Naive thymus-derived CD4-positive, alpha-beta T cell (primary cell): Measurements from ENCODE around the gene NDUFA13. TPM values are rescaled to one million over a fixed set of nuclear protein-coding genes. Genes with fewer than 3 reads are reported as not detected.

ENCODE experiments used
- ATAC-seq: fragments of 150-1000 bp; cut with Tn5 transposase; 2 replicates; pipeline ENCODE4 v1.10.0; 2021; ENCODE audit warnings: mild to moderate bottlenecking, moderate library complexity
- CTCF ChIA-PET: fragments of 350-600 bp; sonication (Branson Sonifier 250); formaldehyde crosslinking; loops from one replicate; lab custom pipeline; 2021; ENCODE audit warnings: antibody characterized with exemption; lab: Charles Lee
- POLR2A ChIA-PET: fragments of 350-600 bp; sonication (Branson Sonifier 250); formaldehyde crosslinking; loops from one replicate; lab custom pipeline; 2021; ENCODE audit warnings: antibody characterized with exemption, inconsistent platforms; lab: Charles Lee
- DNase-seq, 9 donors: peaks; one replicate each; pipeline versions ENCODE4 v3.0.0 to v3.0.0-alpha.2; 2020 to 2022; ENCODE audit warnings: mixed read lengths in 1 of 9
- H3K27ac ChIP-seq: one replicate; pipeline ENCODE4 v1.7.0; 2013; ENCODE audit warnings: mild to moderate bottlenecking, low read depth, low read length, moderate library complexity
- H3K27me3 ChIP-seq, 2 donors: one replicate each; pipeline ENCODE4 v1.7.0; 2013; ENCODE audit warnings: low read length in 2 of 2, mild to moderate bottlenecking in 2 of 2, moderate library complexity in 2 of 2; ENCODE audit not compliant: control insufficient read depth in 2 of 2, insufficient read depth in 2 of 2
- H3K36me3 ChIP-seq, 3 experiments: 1 replicate in 2 of 3; 2 replicates in 1 of 3; pipeline ENCODE4 v1.7.0; 2013; ENCODE audit warnings: low read length in 3 of 3, mild to moderate bottlenecking in 3 of 3, moderate library complexity in 1 of 3; ENCODE audit not compliant: insufficient read depth in 3 of 3, control insufficient read depth in 2 of 3
- H3K4me1 ChIP-seq, 2 donors: one replicate each; pipeline ENCODE4 v1.7.0; 2013; ENCODE audit warnings: low read length in 2 of 2, mild to moderate bottlenecking in 2 of 2, moderate library complexity in 1 of 2; ENCODE audit not compliant: control insufficient read depth in 2 of 2, insufficient read depth in 2 of 2
- H3K4me3 ChIP-seq: 2 replicates; pipeline ENCODE4 v1.7.0; 2013; ENCODE audit warnings: mild to moderate bottlenecking, low read length
- H3K9me3 ChIP-seq, 3 experiments: 1 replicate in 2 of 3; 2 replicates in 1 of 3; pipeline ENCODE4 v1.7.0; 2013; ENCODE audit warnings: low read length in 3 of 3; ENCODE audit not compliant: control insufficient read depth in 2 of 3
- H3K27ac Mint-ChIP-seq, 9 donors: one replicate each; pipeline ENCODE4 v1.8.0; 2020 to 2022; ENCODE audit warnings: mixed read lengths in 9 of 9, mild to moderate bottlenecking in 8 of 9, moderate library complexity in 5 of 9, inconsistent platforms in 2 of 9
- H3K27me3 Mint-ChIP-seq, 5 donors: one replicate each; pipeline ENCODE4 v1.8.0; 2021 to 2022; ENCODE audit warnings: mixed read lengths in 5 of 5, mild to moderate bottlenecking in 1 of 5
- H3K36me3 Mint-ChIP-seq, 5 donors: one replicate each; pipeline ENCODE4 v1.8.0; 2020 to 2022; ENCODE audit warnings: mixed read lengths in 5 of 5, mild to moderate bottlenecking in 3 of 5, inconsistent platforms in 1 of 5
- H3K4me1 Mint-ChIP-seq, 7 donors: one replicate each; pipeline ENCODE4 v1.8.0; 2020 to 2022; ENCODE audit warnings: mixed read lengths in 7 of 7, mild to moderate bottlenecking in 3 of 7, inconsistent platforms in 1 of 7
- H3K4me3 Mint-ChIP-seq, 10 donors: one replicate each; pipeline ENCODE4 v1.8.0; 2020 to 2022; ENCODE audit warnings: mild to moderate bottlenecking in 10 of 10, mixed read lengths in 10 of 10, moderate library complexity in 6 of 10, inconsistent platforms in 2 of 10
- H3K9me3 Mint-ChIP-seq, 11 donors: one replicate each; pipeline ENCODE4 v1.8.0; 2020 to 2022; ENCODE audit warnings: mixed read lengths in 11 of 11, mild to moderate bottlenecking in 4 of 11, inconsistent platforms in 1 of 11, moderate library complexity in 1 of 11
- intact Hi-C, 2 donors: fragments of 100-400 bp; cut with micrococcal nuclease; formaldehyde crosslinking; loops; one replicate each; pipeline ENCODE4 v1.15.1; 2023
- polyA plus RNA-seq, 2 donors: library from polyadenylated mRNA; unstranded; fragments of 300-500 nt; fragmentation: Illumina TruSeq; gene quantifications; one replicate each; pipeline ENCODE4 v1.2.3, GENCODE V29; 2021
- total RNA-seq, 6 experiments: library from RNA in 5 of 6; stranded (reverse) in 5 of 6; gene quantifications; 1 replicate in 5 of 6; 2 replicates in 1 of 6; pipeline ENCODE4 v1.2.3 and lab custom pipeline; 2021 to 2026

NDUFA13 gene
- total and polyA plus RNA-seq, 7 experiments from 2014 or later, result 172 to 380 (median 198) TPM

DNA sequence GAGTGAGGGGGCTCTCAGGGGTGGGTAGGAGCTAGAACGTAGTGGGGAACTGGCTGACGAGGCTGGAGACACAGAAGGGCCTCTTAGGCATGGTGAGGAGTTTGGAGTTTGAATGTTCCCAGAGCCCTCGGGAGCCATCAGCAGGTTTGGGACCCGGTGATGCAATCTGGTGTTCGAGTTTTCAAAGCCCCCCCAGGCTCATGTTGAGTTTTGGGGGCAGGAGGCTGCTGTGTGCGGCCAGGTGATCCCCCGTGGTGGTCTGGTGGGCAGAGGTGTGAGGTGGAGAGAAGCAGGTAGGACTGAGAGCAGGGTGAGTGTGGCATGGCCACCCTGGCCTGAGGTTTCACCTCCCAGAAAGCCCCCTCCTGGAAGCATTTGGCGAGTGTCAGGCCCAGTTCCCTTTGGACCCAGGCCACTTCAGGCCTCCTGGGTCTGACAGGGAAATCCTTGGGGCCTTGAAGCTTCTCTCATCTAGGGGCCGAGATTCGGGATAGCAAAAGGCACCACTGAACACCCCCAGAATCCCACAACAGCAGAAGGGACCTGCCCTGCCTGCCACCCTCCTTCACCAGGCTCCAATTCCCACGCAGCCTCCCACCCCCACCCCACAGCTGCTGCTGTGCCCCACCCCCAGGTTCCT lies 13.9 kb downstream of the NDUFA13 start:
- POLR2A ChIA-PET, result interaction anchor here (1.3 to 1.4 kb wide), 2 partner anchors 14 to 114 kb away, joined by 3 read pairs; partner anchors contain the start of genes GMIP and NDUFA13
- peaks cover 0 to 4% (median 0%) of the 10 kb centered on the region in 11 donors for H3K9me3 Mint-ChIP-seq
- H3K27me3 ChIP-seq, result no peaks in the 10 kb centered on the region
- no peak overlapping the region for H3K4me3 Mint-ChIP-seq
- intact Hi-C loops, result loop anchor here in 1 of 2 donors (5.0 kb wide), 1 partner anchor 97 kb away; the partner anchor contains the start of gene LPAR2
- no peaks in the 10 kb centered on the region for H3K9me3 ChIP-seq
- DNase-seq (no peak), ATAC-seq (no peak)
- no peak overlapping the region for H3K4me3 ChIP-seq
- H3K4me1 ChIP-seq, result peaks cover 3 to 9% of the 10 kb centered on the region in 2 donors
- CTCF ChIA-PET, result interaction anchor here (0.5 to 1.3 kb wide), 2 partner anchors 114 to 1846 kb away, joined by 3 to 4 read pairs; no protein-coding TSS in a partner anchor
- no peaks in the 10 kb centered on the region for H3K27me3 Mint-ChIP-seq
- peak overlapping the region in 2 of 9 donors; percentile 21 to 52 for H3K27ac Mint-ChIP-seq
- H3K27ac ChIP-seq, result no peak overlapping the region
- peaks cover 8 to 17% (median 16%) of the 10 kb centered on the region in 7 donors for H3K4me1 Mint-ChIP-seq
- peaks cover 0 to 41% (median 3%) of the 10 kb centered on the region in 3 experiments for H3K36me3 ChIP-seq
- peaks cover 0 to 4% (median 0%) of the 10 kb centered on the region in 5 donors for H3K36me3 Mint-ChIP-seq

DNA sequence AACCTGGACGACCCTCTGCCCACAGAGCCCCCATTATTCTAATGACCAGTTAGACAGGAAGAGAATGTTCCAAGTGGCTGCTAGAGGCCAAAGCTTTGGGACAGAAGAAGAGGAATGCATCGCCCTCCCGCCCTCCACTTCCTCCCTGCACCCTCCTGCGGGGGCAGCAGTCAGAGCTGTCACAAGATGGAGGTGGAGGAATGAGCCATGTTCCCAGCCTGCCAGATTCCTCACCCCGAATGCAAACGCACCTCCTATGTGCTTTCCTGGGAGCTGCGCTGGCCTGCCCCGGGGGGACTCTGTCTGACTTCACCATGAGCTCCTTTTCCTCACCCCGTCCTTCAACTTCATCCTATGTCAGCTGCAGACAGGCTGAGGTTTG lies 14.4 kb downstream of the NDUFA13 start:
- Histone ChIP-seq H3K27me3 (no peaks in the 10 kb centered on the region), H3K27ac (no peak overlapping the region), H3K36me3 (peaks cover 0 to 38% (median 3%) of the 10 kb centered on the region in 3 experiments), H3K4me1 (peaks cover 3 to 9% of the 10 kb centered on the region in 2 donors), H3K4me3 (no peak overlapping the region), H3K9me3 (no peaks in the 10 kb centered on the region)
- H3K27me3 Mint-ChIP-seq, result no peaks in the 10 kb centered on the region
- POLR2A ChIA-PET, result interaction anchor here (1.7 kb wide), 1 partner anchor 24 kb away, joined by 11 read pairs; no protein-coding TSS in a partner anchor
- no peak for ATAC-seq
- peaks cover 0 to 4% (median 0%) of the 10 kb centered on the region in 11 donors for H3K9me3 Mint-ChIP-seq
- CTCF ChIA-PET, result interaction anchor here (2.4 to 3.1 kb wide), 3 partner anchors 24 to 138 kb away, joined by 7 to 25 read pairs (median 24); partner anchors contain the start of genes GMIP and ZNF101
- H3K27ac Mint-ChIP-seq, result peak overlapping the region in 5 of 9 donors; percentile 21 to 68 (median 41)
- peaks cover 8 to 17% (median 16%) of the 10 kb centered on the region in 7 donors for H3K4me1 Mint-ChIP-seq
- intact Hi-C loops, result loop anchor here in 1 of 2 donors (5.0 kb wide), 1 partner anchor 97 kb away; the partner anchor contains the start of gene LPAR2
- no peak overlapping the region for H3K4me3 Mint-ChIP-seq
- H3K36me3 Mint-ChIP-seq, result peaks cover 0 to 4% (median 0%) of the 10 kb centered on the region in 5 donors
- no peak for DNase-seq

DNA sequence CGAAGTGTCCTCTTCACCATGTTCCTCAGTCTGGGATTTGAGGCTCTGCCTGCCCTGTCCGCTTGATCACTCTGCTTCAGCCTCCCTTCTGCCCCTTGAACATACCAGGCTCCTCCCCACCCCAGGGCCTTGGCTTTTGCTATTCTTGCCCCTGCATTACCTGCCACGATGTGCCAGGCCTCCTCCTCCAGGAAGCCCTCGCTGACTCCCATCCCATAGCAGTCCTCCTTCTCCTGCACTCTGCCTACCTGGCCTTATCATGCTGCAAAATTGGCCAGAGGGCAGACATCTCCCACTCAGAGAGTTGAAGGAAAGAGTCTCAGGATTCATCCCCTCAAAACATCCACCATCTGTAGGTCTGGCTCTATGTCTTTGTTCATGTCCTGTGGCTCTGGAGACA lies 14.9 kb downstream of the NDUFA13 start:
- no peaks in the 10 kb centered on the region for H3K27me3 ChIP-seq
- ATAC-seq (no peak), DNase-seq (no peak)
- Mint-ChIP-seq H3K4me1 (peaks cover 8 to 17% (median 16%) of the 10 kb centered on the region in 7 donors), H3K36me3 (peaks cover 0 to 4% (median 0%) of the 10 kb centered on the region in 5 donors), H3K9me3 (peaks cover 0 to 4% (median 0%) of the 10 kb centered on the region in 11 donors), H3K27ac (peak overlapping the region in 7 of 9 donors; percentile 24 to 79 (median 63)), H3K4me3 (no peak overlapping the region), H3K27me3 (no peaks in the 10 kb centered on the region)
- no peaks in the 10 kb centered on the region for H3K9me3 ChIP-seq
- intact Hi-C loops, result loop anchor here in 1 of 2 donors (5.0 kb wide), 1 partner anchor 96 kb away; the partner anchor contains the start of gene LPAR2
- no peak overlapping the region for H3K4me3 ChIP-seq
- peaks cover 0 to 38% (median 3%) of the 10 kb centered on the region in 3 experiments for H3K36me3 ChIP-seq
- CTCF ChIA-PET, result interaction anchor here (0.6 to 3.1 kb wide), 5 partner anchors 15 to 264 kb away, joined by 4 to 25 read pairs (median 7); partner anchors contain the start of genes GMIP, NDUFA13 and ZNF101
- peaks cover 3 to 9% of the 10 kb centered on the region in 2 donors for H3K4me1 ChIP-seq
- H3K27ac ChIP-seq, result no peak overlapping the region
- POLR2A ChIA-PET, result interaction anchor here (0.6 to 2.7 kb wide), 5 partner anchors 23 to 240 kb away, joined by 4 to 21 read pairs (median 5); partner anchors contain the start of gene ZNF101

DNA sequence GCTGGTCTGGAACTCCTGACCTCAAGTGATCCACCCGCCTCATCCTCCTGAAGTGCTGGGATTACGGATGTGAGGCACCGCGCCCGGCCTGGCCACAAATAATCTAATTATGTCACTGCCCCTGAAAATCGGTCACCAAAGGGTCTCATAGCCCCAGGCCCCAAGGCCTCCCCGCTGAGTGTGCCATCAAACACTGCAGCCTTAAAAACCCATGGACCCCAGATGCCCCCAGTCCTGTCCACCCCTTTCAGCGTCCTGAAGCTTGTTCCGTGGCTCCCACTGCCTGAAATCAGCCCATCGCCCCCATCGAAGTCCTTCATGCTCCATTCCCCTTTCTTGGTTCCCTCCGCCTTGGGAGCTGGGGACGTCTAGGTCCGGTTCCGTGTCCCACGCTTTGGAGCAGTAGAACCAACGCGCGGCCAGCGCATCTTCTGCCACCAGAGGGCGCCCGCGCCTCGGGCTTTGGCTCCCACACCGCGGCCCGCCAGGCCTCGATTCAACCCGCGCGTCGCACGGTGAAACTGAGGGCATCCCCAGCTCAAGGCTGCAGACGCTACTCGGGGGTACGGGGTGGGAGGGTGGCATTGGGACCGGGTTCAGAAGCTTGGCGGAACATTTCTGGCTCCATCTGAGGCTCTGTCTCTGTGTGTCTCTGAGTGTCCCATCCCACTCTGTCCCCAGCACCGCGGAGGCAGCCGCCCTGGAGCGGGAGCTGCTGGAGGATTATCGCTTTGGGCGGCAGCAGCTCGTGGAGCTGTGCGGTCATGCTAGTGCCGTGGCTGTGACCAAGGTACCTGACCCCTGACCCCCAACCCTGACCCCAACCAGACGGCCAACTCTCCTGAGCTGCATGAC lies 16.2 kb downstream of the NDUFA13 start:
- H3K9me3 Mint-ChIP-seq, result peaks cover 0 to 4% (median 0%) of the 10 kb centered on the region in 11 donors
- DNase-seq (peak; percentile 69 to 93 (median 84)), ATAC-seq (peak; percentile 90)
- H3K27me3 ChIP-seq, result no peaks in the 10 kb centered on the region
- no peak overlapping the region for H3K27ac ChIP-seq
- H3K27ac Mint-ChIP-seq, result peak overlapping the region in 8 of 9 donors; percentile 33 to 84 (median 76)
- ChIA-PET POLR2A (interaction anchor here (0.5 to 3.2 kb wide), 15 partner anchors 10 to 335 kb away, joined by 3 to 21 read pairs (median 3); partner anchors contain the start of genes GMIP, ZNF101 and ZNF14), CTCF (interaction anchor here (0.5 to 3.1 kb wide), 27 partner anchors 9 to 853 kb away, joined by 3 to 25 read pairs (median 4); partner anchors contain the start of genes GMIP and ZNF101)
- intact Hi-C loops, result loop anchor here (1.0 to 5.0 kb wide), 5 partner anchors 23 to 244 kb away; partner anchors contain the start of genes GMIP (in 2 of the 2) and LPAR2 (in 1 of the 2)
- H3K36me3 ChIP-seq, result peaks cover 0 to 25% (median 3%) of the 10 kb centered on the region in 3 experiments
- peaks cover 7 to 22% (median 17%) of the 10 kb centered on the region in 7 donors for H3K4me1 Mint-ChIP-seq
- no peaks in the 10 kb centered on the region for H3K9me3 ChIP-seq
- no peak overlapping the region for H3K4me3 ChIP-seq
- H3K36me3 Mint-ChIP-seq, result peaks cover 0 to 7% (median 0%) of the 10 kb centered on the region in 5 donors
- H3K27me3 Mint-ChIP-seq, result peaks cover 0 to 6% (median 0%) of the 10 kb centered on the region in 5 donors
- H3K4me3 Mint-ChIP-seq, result no peak overlapping the region
- H3K4me1 ChIP-seq, result peaks cover 3 to 9% of the 10 kb centered on the region in 2 donors

DNA sequence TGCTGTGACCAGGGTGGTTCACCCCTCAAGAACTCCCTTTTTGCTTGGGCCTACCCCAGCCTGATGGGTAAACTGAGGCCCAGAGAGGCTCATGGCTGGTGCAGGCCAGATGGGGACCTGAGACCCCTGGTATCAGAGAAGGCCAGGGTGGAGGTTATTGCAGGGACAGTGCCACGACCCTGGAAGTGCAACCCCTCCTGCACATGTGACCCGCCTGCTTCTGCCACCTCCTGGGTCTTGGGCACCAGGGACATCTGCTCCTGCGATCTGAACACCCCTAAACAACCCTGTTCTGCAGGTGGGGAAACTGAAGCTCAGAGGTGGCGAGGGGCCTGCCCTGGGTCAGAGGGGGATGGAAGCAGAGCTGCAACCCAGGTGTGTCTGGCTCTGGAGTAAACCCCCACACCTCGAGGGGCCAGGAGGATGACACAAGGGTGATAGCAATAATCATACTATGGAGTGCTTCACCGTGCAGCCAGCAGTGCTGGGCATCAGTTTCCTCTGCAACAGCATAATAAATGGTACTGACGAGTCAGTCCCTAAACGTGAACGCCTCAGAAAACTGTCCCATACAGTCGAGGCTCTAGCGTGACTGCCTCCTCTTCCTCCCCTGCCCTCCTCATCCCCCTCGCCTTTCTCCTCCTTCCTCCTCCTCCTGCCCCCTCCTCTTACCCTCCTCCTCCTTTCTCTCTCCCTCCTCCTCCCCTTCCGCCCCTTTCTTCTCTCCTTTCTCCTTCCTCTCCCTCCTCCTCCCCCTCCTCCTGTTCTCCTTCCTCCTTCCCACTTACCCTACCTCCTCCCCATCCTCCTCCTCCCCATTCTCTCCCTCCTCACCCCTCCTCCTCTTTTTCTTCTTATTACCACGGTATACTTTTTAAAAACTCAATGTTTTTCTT lies 17.0 kb downstream of the NDUFA13 start:
- CTCF ChIA-PET, result interaction anchor here (0.6 to 3.1 kb wide), 26 partner anchors 10 to 852 kb away, joined by 3 to 25 read pairs (median 4); partner anchors contain the start of genes GMIP and ZNF101
- POLR2A ChIA-PET, result interaction anchor here (0.5 to 3.2 kb wide), 10 partner anchors 23 to 200 kb away, joined by 3 to 21 read pairs (median 4); partner anchors contain the start of genes GMIP, ZNF101 and ZNF14
- Mint-ChIP-seq H3K27ac (peak overlapping the region in 3 of 9 donors; percentile 29 to 71 (median 53)), H3K27me3 (peaks cover 0 to 12% (median 0%) of the 10 kb centered on the region in 5 donors), H3K4me3 (no peak overlapping the region), H3K36me3 (peaks cover 0 to 7% (median 0%) of the 10 kb centered on the region in 5 donors), H3K9me3 (peaks cover 0 to 4% (median 0%) of the 10 kb centered on the region in 11 donors), H3K4me1 (peaks cover 11 to 28% (median 22%) of the 10 kb centered on the region in 7 donors)
- Histone ChIP-seq H3K4me3 (no peak overlapping the region), H3K4me1 (peaks cover 3 to 9% of the 10 kb centered on the region in 2 donors), H3K27ac (no peak overlapping the region), H3K9me3 (no peaks in the 10 kb centered on the region), H3K36me3 (peaks cover 0 to 16% (median 0%) of the 10 kb centered on the region in 3 experiments), H3K27me3 (no peaks in the 10 kb centered on the region)
- DNase-seq, result no peak
- ATAC-seq, result no peak
- intact Hi-C loops, result loop anchor here (1.0 to 5.0 kb wide), 5 partner anchors 22 to 243 kb away; partner anchors contain the start of genes GMIP (in 2 of the 2) and LPAR2 (in 1 of the 2)
